Ureter (tissue), 1 donor: Measurements from ENCODE around the gene KIF11. TPM values are rescaled to one million over a fixed set of nuclear protein-coding genes. Genes with fewer than 3 reads are reported as not detected.
A peak's percentile ranks its signal among the peaks of the same experiment; 100 is the strongest.
"Not testable (repeated sequence)": the region's sequence is repeated elsewhere in the genome, so short reads cannot be mapped to it uniquely, and the experiment has no call there.

Source experiments
- DNase-seq: peaks from one replicate; pipeline ENCODE4 v3.0.0-alpha.2; 2020; ENCODE audit warnings: low spot score
- total RNA-seq: library from RNA; stranded (reverse); gene quantifications from one replicate; pipeline ENCODE4 v1.2.4, GENCODE V29; 2023
- donor health status: DM: yes; HTN: yes; CAD: no.

The KIF11 gene
- 1.4 TPM for total RNA-seq

DNA sequence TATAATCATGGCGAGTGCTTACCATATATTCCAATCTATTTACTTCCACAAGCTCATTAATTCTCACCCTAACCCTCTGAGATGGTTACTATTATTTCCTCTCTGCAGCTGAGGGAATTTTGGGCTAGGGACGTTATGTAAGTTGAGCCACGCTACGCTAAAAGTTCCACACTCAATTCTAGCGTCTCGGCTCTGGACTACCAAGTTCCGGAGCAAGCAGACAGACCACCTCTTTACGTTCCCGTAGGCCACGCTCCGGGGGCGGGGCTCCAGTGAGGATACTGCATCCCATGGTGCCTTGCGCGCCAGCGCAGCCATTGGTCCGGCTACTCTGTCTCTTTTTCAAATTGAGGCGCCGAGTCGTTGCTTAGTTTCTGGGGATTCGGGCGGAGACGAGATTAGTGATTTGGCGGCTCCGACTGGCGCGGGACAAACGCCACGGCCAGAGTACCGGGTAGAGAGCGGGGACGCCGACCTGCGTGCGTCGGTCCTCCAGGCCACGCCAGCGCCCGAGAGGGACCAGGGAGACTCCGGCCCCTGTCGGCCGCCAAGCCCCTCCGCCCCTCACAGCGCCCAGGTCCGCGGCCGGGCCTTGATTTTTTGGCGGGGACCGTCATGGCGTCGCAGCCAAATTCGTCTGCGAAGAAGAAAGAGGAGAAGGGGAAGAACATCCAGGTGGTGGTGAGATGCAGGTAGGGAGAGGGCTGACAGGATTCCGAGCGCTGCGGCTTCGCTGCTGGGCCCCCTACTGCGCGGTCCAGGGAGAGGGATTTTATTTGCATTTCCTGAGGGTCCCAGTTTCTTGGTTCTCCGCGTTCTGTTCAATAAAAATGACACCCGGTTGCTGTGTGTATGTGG, at the start of gene KIF11:
TSS of gene KIF11 (plus strand) at position 370 of the 858 bp plus-strand sequence. CDS start at position 616, 246 bp downstream.
- DNase-seq: peak; percentile 98

DNA sequence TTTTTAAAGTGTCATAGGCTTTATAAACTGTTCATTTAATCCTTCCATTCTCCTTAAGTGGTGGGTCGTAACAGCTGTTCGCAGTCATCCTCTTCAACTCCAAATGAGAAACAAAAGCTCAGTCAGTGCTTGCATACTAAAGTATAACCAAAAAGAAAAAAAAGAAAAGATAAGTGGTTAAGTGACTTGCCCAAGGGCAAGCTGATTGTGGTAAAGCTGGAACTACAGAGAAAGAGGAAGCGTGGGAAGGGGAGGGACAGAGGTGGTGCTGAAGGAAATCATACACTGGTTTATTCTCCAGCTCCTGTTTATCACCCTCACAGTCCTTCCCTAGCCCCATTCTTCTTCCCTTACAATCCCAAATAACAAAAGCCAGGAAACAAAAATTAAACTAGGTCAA, 48.6 kb upstream of the KIF11 start:
- DNase-seq: no peak

DNA sequence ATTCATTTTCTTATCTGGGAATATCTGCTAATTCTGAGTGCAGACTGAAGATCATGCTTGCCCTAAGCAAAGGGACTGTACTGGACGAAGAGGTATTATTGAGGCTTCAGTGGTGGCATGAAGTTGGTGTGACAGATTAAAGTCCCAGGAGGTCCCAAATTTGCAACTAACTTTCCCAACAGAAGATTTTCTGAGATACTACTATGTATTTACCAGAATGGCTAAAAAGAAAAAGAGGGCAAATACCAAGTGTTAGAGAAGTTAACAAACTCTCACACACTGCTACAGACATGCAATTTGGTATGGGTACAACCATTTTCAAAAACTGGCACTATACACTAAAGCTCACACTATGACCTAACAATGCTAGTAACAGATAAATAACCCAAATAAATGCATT, 47.4 kb upstream of the KIF11 start:
- no peak for DNase-seq

DNA sequence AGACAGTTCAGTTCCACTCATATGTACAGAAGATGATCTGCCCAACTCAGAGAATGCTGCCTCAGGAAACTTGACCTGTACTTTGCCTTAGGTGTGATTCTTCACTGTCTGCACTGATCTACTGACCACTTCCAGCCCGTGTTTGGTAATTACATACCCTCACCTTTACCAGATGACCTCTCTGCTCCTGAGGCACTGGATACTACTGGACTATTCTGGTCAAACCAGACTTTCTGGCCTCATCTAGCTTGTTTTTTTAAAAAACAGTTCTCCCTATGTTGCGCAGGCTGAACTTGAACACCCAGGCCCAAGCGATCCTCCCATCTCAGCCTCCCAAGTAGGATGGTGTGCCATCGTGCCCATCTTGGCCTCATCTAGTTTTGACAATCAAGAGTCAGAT, 45.3 kb upstream of the KIF11 start:
- no peak for DNase-seq

DNA sequence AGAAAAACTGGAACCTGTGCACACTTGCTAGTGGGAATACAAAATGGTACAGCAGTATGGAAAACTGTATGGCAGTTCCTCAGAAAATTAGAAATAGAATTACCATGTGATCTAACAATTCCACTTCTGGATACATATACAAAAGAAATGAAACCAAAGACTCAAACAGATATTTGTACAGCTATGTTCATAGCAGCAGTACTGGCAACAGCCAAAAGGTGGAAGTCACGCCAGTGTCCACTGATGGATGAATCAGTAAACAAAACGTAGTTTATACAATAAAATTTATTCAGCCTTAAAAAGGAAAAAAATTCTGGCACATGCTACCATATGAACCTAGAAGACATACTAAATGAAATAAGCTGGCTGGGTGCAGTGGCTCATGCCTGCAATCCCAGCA, 42.0 kb upstream of the KIF11 start:
- DNase-seq: no peak

DNA sequence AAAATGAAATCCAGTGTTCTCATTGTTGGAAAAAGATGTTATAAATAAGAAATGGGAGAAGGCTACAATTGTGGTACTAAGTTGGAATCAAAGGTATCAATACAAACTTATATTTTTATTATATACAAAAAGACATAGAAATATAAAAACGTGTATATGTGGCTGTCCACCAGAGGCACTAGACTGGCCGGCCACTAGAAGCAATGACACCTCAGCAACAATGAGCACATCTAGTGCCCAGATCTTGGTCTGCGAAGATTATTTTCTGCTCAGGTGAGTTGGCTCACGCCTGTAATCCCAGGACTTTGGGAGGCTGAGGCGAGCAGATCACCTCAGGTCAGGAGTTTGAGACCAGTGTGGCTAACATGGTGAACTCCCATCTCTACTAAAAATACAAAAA, 40.6 kb upstream of the KIF11 start:
- DNase-seq: no peak

DNA sequence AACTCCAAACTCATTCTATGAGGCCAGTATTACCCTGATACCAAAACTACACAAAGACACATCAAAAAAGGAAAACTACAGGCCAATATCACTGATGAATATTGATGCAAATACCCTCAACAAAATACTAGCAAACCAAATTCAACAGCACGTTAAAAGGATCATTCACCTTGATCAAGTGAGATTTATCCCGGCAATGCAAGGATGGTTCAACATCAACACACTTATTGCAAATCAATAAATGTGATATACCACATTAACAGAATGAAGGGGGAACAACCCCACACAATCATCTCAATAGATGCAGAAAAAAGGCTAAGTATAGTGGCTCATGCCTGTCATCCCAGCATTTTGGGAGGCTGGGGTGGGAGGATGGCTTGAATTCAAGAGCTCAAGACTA, 39.0 kb upstream of the KIF11 start:
- DNase-seq: no peak

DNA sequence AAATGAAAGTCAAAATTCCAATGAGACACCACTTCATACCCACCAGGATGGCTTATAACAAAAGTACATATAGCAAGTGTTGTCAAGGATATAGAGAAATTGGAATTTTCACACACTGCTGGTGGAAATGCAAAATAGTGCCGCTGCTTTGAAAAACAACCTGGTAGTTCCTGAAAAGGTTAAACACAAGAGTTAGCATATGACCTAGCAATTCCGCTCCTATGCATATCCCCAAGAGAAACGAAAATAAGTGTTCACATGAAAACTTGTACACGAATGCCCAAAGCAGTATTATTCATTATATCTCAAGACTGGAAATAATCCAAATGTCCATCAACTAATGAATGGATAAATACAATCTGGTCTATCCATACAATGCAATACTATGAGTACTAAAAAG, 33.9 kb upstream of the KIF11 start:
- DNase-seq: no peak

DNA sequence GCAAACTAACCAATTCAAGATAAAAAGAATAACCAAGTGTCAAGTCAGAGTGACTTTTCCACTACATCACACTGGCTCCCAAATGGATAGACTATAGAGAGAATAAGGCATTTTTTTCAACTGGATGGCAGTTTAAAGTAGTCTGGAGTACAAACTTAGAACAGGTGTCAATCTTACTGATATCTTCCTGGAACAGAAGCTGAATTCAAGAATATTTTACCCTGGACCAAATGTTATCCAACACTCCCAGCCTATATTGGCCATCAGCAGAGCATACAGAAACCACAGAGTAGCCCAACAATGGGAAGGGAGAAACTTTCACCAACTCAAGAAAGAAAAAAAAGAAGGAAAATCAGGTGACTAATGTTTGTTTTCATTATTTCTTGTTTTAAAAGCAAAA, 30.5 kb upstream of the KIF11 start:
- no peak for DNase-seq

DNA sequence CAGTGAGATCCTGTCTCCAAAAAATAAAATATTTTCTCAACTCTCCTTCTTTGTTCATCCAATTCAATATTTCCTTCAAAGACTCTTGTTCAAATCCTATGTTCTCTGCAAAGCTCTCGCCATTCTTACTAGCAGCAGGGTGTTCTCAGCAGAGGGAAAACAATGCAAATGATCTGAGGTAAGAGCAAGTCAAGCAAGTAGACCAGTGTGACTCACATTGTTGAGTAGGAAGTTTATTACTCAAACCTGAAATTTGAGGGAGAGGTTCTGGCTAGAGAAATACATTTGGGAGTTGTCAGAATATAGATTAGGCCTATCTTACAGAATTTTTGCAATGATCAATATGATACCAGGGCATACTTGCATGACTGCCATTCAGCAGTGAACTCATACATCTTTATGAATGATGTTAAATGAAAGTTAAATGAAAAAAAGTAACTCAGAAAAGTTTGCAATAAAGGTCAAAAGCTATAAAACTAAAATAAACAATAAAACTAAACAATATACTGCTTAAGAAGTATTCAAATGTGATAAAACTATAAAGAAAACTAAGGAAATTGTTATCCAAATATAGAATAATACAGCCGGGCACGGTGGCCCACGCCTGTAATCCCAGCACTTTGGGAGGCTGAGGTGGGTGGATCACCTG, 24.9 kb upstream of the KIF11 start:
- DNase-seq: no peak

DNA sequence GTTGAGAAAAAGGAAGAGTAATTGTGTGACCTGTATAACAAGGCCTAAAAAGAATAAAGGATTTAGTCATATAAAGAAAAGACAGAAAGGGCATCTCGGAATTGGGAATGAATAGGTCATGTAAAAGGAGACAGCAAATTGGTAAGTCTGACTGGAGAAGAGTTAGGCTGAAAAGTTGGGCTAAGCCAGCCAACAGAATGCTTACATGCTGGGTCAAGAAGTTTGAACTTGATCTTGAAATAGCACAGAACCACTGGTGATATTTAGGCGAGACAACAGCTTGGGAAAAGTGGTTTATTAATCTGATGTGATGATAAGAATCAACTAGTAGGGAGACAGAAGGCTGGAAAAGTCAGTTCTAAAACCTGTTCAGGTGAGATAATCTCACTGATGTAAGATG, 23.9 kb upstream of the KIF11 start:
- DNase-seq: no peak

DNA sequence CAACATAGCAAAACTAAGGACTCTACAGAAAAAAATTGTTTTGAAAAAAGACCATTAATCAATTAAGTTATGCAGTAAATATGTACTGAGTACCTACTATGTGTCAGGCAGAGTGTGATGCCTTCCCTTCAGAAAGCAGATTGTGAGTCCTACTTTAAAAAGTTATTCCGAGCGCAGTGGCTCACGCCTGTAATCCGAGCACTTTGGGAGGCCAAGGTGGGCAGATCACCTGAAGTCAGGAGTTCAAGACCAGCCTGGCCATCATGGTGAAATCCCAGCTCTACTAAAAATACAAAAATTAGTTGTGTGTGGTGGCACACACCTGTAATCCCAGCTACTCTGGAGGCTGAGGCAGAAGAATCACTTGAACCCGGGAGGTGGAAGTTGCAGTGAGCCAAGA, 23.3 kb upstream of the KIF11 start:
- DNase-seq: not testable (repeated sequence)

DNA sequence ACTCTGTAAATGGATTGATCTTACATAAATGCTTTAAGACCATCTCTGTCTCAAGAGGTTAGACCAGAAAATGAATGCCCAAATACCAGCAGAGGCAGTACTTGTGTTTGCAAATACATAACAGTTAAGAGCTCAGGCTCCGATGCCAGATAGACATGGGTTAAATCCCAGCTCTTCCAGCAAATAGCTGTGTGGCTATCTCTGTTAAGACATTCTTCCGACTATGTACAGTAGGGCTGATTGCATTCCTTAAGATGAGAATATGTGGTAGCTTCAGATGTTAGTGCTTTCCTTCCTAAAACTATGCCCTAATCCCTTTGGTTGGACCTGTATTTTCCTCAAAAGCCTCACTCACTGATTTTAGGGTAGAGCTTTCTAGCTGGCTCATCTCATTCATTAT, 21.3 kb upstream of the KIF11 start:
- no peak for DNase-seq

DNA sequence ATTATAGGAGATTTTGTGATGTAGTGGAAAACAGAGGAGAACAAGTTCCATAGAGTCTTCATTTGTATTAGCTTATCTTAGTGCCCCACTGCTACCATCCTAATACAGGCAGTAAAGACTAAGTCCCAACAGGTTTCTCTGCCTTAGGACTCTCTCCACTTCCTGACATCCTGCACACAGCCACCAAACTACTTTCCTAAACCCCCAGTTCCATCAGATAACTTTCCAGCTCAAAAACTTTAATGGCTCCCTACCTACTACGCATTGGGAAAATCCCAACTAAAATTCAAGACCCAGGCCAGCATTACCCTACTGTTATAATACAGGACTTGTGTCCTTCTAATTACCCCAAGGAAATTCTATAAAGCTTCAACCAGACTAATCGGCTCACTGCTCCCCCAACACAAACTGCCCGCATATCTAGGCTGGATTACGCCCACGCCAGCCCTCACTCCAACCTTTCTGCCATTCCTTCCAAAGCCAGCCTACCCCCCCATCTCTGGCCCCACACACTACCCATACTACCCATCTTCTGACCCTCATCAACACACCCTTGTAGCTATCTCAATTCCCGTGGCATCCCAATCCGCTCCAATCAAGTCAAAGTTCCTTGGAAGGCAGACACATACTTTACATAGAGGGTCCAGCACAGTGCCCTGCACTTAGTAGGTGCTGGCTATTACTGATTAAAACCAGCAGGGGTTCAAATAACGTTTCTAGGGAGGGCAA, 20.4 kb upstream of the KIF11 start:
- no peak for DNase-seq

DNA sequence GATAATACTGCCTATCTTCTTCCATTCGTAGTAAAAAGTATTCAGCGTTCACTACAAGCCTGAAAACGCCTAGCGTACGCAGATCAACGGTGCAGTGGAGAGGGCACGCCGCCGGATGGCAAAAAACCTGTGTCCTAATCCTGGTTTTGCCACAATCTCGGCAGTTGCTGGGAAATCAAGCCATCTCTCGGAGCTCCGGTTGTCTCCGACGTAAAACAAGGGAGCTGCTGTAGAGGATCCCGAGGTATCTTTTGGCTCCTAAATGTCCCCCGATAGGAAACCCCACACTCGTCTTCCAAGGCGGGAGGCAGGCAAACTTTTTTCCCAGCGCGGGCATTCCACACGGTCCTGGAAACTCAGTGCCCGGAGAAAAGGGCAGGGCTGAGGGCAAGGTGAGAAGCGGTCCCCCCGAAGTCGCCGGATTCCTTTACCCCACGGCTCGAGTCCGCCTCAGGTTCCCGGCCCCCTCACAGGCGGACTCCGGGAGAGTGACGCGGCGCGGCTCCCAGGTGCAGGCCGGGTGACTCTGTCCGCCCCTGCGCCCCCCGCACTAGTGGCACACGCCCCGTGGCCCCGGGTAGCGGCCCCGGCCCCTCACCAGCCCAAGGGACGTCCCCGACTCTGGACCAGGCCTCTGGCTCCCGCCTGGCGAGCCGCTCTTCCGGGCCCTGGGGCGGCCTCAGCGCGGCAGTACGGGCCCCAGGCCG, 19.7 kb upstream of the KIF11 start:
- no peak for DNase-seq

DNA sequence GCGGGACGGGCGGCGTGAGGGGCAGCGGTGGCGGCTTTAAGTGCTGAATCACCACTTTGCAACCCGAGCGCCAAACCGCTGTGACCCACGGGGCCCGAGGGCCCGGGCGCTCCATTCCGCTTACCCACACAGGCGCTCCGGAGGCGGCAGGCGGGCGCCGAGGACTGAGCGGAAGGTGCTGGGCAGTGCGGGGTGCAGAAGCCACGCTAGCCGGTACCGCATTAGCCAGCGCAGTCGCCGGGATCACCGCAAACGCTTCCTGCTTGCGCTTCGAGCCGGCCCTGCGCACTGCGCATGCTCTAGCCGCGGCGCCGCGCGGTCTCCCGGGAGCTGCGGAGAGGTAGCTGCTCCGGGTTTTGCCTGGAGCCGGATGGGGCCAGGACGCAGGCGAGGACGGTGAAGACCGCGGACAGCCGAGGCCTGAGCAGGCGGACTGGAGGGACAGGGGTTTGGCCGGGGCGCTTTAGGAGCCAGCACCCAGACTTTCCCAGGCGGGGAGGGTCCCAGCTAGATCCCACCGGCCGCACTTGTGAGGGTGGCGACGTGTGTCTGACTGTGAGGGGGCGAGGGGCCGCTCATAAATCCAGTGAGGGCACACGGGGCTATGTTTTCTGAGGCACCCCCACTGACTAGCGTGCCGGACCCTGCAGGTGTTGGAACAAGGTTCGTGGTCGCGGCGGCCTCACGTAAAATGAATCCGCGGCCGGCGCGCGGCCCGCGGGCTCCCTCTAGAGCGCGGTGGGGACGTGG, 19.0 kb upstream of the KIF11 start, which contains the start of gene IDE:
TSS of gene IDE (minus strand) at position 296 of the 750 bp plus-strand sequence. CDS start at position 222, 74 bp downstream.
- peak; percentile 87 for DNase-seq

DNA sequence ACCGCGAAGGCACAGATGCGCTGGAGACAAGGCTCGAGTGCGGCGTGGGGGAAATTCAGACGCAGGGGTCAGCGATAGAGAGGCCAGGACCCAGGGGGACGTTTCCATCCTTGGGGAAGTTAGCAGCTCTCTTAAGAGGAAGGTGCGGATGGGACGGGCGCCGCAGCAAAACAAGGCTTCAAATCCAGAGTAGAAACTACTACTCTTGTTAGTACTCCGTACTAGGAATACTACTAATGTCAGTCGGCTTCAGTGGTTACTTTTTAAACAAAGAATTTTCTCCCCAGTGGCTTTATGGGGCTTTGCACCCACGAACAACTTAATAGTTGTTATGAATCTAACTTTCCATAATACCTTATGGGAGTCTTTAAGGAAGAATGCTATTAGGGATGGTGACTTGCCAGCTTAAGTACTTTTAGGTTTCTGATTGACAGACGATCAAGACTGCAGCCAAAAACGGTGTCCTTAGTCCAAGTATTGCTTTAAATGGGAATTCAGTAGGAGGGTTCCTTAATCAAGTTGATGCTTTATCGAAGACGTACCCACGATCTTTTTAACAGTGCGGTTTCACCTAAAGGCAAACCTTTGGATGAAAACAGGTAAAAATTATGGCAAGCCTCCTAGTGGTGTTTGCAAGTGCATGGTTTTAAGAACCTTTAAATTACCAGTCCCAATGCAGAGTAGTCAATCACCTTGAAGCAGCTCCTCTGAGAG, 18.2 kb upstream of the KIF11 start:
- DNase-seq: no peak

DNA sequence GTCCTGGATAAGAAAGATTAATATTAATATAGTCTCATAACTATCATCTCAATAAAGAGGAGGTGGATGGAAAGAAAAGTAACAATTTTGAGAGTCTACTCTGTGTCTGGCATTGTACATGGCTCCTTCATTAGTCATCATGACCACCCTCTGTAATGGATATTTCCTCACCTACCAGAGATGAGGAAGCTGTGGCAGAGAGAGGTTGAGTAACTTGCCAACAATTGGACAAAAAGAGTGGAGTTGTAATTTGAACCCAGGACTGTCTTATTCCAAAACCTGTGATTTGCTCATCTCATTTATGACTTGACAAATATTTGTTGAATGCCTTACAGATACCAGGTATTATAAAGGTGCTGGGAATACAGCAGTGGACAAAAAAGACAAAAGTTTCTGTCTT, 17.0 kb upstream of the KIF11 start:
- no peak for DNase-seq

DNA sequence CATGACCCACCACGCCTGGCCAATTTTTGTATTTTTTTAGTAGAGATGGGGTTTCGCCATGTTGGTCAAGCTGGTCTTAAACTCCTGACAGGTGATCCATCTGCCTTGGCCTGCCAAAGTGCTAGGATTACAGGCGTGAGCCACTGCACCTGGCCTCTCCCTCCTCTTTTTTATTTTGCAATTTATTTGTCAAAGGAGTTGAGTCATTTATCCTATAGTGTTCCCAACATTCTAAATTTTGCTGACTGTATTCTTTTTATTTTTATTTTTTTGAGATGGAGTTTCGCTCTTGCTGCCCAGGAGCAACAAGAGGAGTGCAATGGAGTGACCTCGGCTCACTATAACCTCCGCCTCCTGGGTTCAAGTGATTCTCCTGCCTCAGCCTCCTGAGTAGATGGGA, 10.6 kb upstream of the KIF11 start:
- DNase-seq: not testable (repeated sequence)
